ENCODE measurements around the gene ROR1. TPM values are rescaled to one million over a fixed set of nuclear protein-coding genes. Genes with fewer than 3 reads are reported as not detected.

The ROR1 gene
- polyA plus RNA-seq, 1 of the 3 experiments (the other 2 are of a cell fraction), result 4.0 TPM

- no peak overlapping the region for H3K27ac ChIP-seq (ENCODE audit: low read depth in 2 of 2, low read length in 1 of 2)
- H3K4me2 ChIP-seq, result no peak overlapping the region
- H3K36me3 ChIP-seq (replicated peaks in 1 of 2; ENCODE audit: control insufficient read depth in 1 of 2, insufficient read depth in 2 of 2, low read length in 1 of 2), result no peaks in the 10 kb centered on the region
- H2AFZ ChIP-seq (ENCODE audit: low read depth), result no peak overlapping the region
- H3K79me2 ChIP-seq (ENCODE audit: insufficient read depth), result no peaks in the 10 kb centered on the region
- POLR2A ChIA-PET, result no interaction called here
- H3F3A ChIP-seq (replicated peaks; ENCODE audit: insufficient read depth), result peaks cover 4% of the 10 kb centered on the region
- no peaks in the 10 kb centered on the region for H3K9me3 ChIP-seq
- H3K4me3 ChIP-seq (ENCODE audit: low read depth in 2 of 2, low read length in 1 of 2), result no peak overlapping the region
- H3K27me3 ChIP-seq (ENCODE audit: insufficient read depth), result no peaks in the 10 kb centered on the region
- DNase-seq, result no peak
- H4K20me1 ChIP-seq (ENCODE audit: insufficient read depth), result no peaks in the 10 kb centered on the region
- peaks cover 0 to 27% of the 10 kb centered on the region in 2 experiments; a peak in 3 of 4 replicates for H3K4me1 ChIP-seq (ENCODE audit: control insufficient read depth in 1 of 2, insufficient read depth in 2 of 2, low read depth in 1 of 2, low read length in 1 of 2)
- no peak overlapping the region for H3K9ac ChIP-seq
- H3K9me2 ChIP-seq, result no peaks in the 10 kb centered on the region
- CTCF ChIA-PET, result interaction anchor here (0.8 to 3.2 kb wide), 14 partner anchors 10 to 332 kb away, joined by 3 to 22 read pairs (median 4); partner anchors contain the start of gene ROR1
- TF ChIP-seq TEAD4 (IDR thresholded peaks at IDR 0.05; ENCODE audit: borderline replicate concordance, insufficient read depth) (no peak), TAF1 (IDR thresholded peaks at IDR 0.05; ENCODE audit: borderline replicate concordance, low read depth, low read length) (no peak), ELF1 (IDR thresholded peaks at IDR 0.05) (no peak), REST (IDR thresholded peaks at IDR 0.05; ENCODE audit: low read depth, low read length) (no peak), NRF1 (IDR thresholded peaks at IDR 0.05; ENCODE audit: low read depth, low read length) (no peak), MEF2A (IDR thresholded peaks at IDR 0.05; ENCODE audit: borderline replicate concordance, low read depth) (no peak), YY1 (IDR thresholded peaks at IDR 0.05; ENCODE audit: low read depth) (no peak), USF1 (IDR thresholded peaks at IDR 0.05; ENCODE audit: borderline replicate concordance, low read depth) (no peak), FOSL2 (IDR thresholded peaks at IDR 0.05; ENCODE audit: borderline replicate concordance, low read depth) (no peak), EP300 (IDR thresholded peaks at IDR 0.05; ENCODE audit: borderline replicate concordance in 1 of 2, low read depth in 1 of 2, low read length in 1 of 2) (no peak), USF2 (IDR thresholded peaks at IDR 0.05; ENCODE audit: borderline replicate concordance, low read depth, low read length) (no peak), NFIC (IDR thresholded peaks at IDR 0.05; ENCODE audit: borderline replicate concordance) (no peak), PBX3 (IDR thresholded peaks at IDR 0.05) (no peak), ZBTB33 (IDR thresholded peaks at IDR 0.05; ENCODE audit: borderline replicate concordance, low read depth) (no peak), TCF12 (IDR thresholded peaks at IDR 0.05) (no peak), RCOR1 (IDR thresholded peaks at IDR 0.05; ENCODE audit: low read length) (no peak)
- WGBS (ENCODE audit: low lambda C conversion rate), result 91% methylated on average over 5 of the region's 5 CpGs
These were observed 140.4 kb downstream of the ROR1 start for GRCh38 chr1:63914241-63914640.
